ENCODE measurements around the gene THEMIS. TPM values are rescaled to one million over a fixed set of nuclear protein-coding genes. Genes with fewer than 3 reads are reported as not detected.

THEMIS gene
- total and polyA plus RNA-seq, 12 donors, result 0.07 to 2.6 (median 0.24) TPM; not detected in 1

- Histone ChIP-seq H3K9me3 (replicated peaks in 1 of 3) (no peaks in the 10 kb centered on the region), H3K36me3 (replicated peaks in 1 of 2) (no peaks in the 10 kb centered on the region), H3K27me3 (no peaks in the 10 kb centered on the region), H3K27ac (no peak overlapping the region), H3K4me3 (no peak overlapping the region), H3K4me1 (replicated peaks in 1 of 2) (no peaks in the 10 kb centered on the region)
- TF ChIP-seq POLR2A (IDR thresholded peaks at IDR 0.05) (no peak), CTCF (IDR thresholded peaks at IDR 0.05) (no peak)
- 62 to 80% (median 72%) methylated on average over 1 of the region's 1 CpG for WGBS, 4 donors
- DNase-seq, result no peak
- intact Hi-C loops (cut with DNase I), result no loop called here
Measured at GRCh38 chr6:127684501-127684900, 216.4 kb downstream of the THEMIS start.

Small RNAs within 50 kb of the gene (small RNA-seq; reads per million reads assigned to genes)
- 0 reads per million in 2 donors for gene MRPS17P5
